Omental fat pad (tissue), 4 donors: ENCODE measurements around the gene DHRS13. TPM values are rescaled to one million over a fixed set of nuclear protein-coding genes. Genes with fewer than 3 reads are reported as not detected.
"Not testable (repeated sequence)": the region's sequence is repeated elsewhere in the genome, so short reads cannot be mapped to it uniquely, and the experiment has no call there.

ENCODE experiments used
- ATAC-seq: fragments of 150-250 bp; one replicate; pipeline ENCODE4 v1.9.1; 2016; ENCODE audit warnings: mild to moderate bottlenecking, moderate library complexity; ENCODE audit not compliant: low FRiP score
- DNase-seq: peaks from one replicate; pipeline ENCODE4 v3.0.0-alpha.2; 2019; ENCODE audit warnings: low spot score
- total RNA-seq, 4 donors: library from RNA; depleted of rRNA; stranded (reverse); fragments of >200 nt; gene quantifications; one replicate each; pipeline ENCODE4 v1.1.0, GENCODE V29; 2016
- TF ChIP-seq, protein P1 (sequence below), 3 donors: fragments of 450-650 bp; IDR thresholded peaks; one replicate each; pipeline ENCODE4 v1.5.1; 2016 to 2017; ENCODE audit warnings: antibody characterized with exemption in 3 of 3, mild to moderate bottlenecking in 3 of 3, moderate library complexity in 2 of 3

DHRS13 gene
- total RNA-seq, 4 donors from 2014 or later: 5.0 to 11.3 (median 6.3) TPM

GRCh38 chr17:28881533-28882056 is 21.3 kb downstream of the DHRS13 start:
- ATAC-seq: no peak
- DNase-seq: no peak
- TF ChIP-seq, protein P1, sequence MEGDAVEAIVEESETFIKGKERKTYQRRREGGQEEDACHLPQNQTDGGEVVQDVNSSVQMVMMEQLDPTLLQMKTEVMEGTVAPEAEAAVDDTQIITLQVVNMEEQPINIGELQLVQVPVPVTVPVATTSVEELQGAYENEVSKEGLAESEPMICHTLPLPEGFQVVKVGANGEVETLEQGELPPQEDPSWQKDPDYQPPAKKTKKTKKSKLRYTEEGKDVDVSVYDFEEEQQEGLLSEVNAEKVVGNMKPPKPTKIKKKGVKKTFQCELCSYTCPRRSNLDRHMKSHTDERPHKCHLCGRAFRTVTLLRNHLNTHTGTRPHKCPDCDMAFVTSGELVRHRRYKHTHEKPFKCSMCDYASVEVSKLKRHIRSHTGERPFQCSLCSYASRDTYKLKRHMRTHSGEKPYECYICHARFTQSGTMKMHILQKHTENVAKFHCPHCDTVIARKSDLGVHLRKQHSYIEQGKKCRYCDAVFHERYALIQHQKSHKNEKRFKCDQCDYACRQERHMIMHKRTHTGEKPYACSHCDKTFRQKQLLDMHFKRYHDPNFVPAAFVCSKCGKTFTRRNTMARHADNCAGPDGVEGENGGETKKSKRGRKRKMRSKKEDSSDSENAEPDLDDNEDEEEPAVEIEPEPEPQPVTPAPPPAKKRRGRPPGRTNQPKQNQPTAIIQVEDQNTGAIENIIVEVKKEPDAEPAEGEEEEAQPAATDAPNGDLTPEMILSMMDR (IDR thresholded peaks at IDR 0.05): no peak

GRCh38 chr17:28880572-28880945 is 22.3 kb downstream of the DHRS13 start:
- DNase-seq (no peak), ATAC-seq (no peak)
- TF ChIP-seq, protein P1 (IDR thresholded peaks at IDR 0.05): no peak

DNA sequence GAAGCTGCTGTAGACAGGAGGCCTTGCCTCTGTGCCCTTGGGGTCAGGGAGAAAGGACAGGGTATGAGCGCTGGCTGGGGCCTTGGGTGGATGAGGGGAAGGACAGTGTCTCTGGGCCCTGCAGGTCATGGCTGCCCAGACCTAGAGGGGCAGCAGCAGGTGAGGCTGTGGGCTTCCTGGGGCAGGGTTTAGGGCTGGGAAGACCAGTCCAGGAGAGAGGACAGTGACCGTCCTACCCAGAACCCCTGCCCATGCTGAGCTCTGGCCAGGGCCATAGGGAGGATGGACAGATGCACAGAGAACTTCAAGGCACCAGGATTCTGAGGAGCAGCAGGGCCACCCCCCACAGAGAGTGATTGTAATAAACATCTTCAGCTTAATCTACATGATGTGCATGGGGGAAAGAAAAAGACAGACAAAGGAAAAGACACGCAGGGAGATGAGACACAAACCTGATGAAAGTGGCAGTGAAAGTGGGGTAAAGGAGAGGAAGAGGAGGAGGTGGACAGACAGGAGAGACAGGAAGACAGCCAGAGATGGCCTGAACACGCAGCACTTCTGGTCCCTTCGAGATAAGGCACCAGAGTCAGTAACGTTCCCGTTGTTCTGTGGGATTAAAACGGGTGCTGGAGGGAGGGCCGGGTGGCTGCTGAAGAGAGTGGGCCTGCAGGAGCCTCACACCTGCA is 22.9 kb downstream of the DHRS13 start:
- no peak for DNase-seq
- no peak for ATAC-seq
- TF ChIP-seq, protein P1 (IDR thresholded peaks at IDR 0.05): no peak

GRCh38 chr17:28878981-28879380 is 23.9 kb downstream of the DHRS13 start:
- no peak for DNase-seq
- no peak for ATAC-seq
- TF ChIP-seq, protein P1 (IDR thresholded peaks at IDR 0.05): no peak

- TF ChIP-seq, protein P1 (IDR thresholded peaks at IDR 0.05): no peak
- no peak for DNase-seq
- no peak for ATAC-seq
Observed at GRCh38 chr17:28878158-28878910, 24.5 kb downstream of the DHRS13 start.

GRCh38 chr17:28877150-28877711 is 25.6 kb downstream of the DHRS13 start:
- not testable (repeated sequence) for ATAC-seq

DNA sequence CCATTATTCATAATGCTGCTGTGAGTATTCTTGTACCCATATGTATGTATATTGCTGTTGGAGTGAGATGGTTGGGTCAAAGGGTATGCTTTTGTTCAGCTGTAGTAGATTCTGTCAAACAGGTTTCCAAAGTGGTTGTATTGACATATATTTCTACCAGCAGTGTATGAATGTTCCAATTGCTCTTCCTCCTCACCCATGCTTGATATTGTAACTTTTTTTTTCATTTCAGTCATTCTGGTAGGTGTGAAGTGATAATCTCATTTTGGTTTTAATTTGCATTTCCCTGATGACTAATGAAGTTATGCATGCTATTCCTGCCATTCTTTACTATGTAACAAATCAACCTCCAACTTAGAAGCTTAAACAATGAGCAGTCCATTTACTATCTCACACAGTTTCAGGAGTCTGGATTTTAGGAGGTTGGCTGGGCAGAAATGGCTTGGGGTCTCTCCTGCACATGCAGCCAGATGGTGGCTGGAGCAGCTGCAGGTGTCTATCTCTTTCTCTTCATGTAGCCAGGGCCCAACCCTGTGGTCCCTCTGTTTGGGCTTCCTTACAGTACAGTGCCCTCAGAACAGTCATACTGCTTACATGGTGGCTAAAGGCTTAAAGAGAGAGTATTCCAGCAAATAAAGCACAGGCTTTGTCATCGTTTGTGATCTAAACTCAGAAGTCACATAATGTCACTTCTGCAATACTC is 26.9 kb downstream of the DHRS13 start:
- TF ChIP-seq, protein P1 (IDR thresholded peaks at IDR 0.05): no peak
- DNase-seq: no peak

More at GRCh38 chr17:28877150-28877711, 25.6 kb downstream of the DHRS13 start:
- not testable (repeated sequence) for DNase-seq

More for the DNA sequence above, 26.9 kb downstream of the DHRS13 start:
- no peak for ATAC-seq
